Measurements from ENCODE around the gene MAML2.
"Not testable (repeated sequence)": the region's sequence is repeated elsewhere in the genome, so short reads cannot be mapped to it uniquely, and the experiment has no call there.

Gene MAML2

DNA sequence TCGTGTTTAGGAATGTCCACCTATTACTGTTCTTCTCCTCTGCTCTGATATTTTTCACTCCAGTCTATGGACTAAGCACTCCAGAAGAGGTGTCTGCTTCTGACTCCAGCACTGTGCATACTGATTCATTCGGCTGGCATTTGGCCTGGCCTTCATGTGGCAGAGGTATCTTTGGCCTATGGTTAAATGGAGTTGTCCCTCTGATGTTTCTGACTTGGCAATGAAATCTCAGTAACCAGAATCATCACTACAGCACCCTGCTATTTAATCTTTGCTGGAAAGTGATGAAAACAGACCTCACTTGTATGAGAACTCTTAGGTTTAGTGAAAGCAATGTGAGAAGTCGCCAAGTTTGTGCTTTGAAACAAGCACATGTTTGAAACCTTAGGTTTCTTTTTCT lies 155.2 kb downstream of the MAML2 start:
- FAIRE-seq (no peak), DNase-seq (ENCODE audit: insufficient read length, low spot score) (no peak)
- TF ChIP-seq, protein P1, sequence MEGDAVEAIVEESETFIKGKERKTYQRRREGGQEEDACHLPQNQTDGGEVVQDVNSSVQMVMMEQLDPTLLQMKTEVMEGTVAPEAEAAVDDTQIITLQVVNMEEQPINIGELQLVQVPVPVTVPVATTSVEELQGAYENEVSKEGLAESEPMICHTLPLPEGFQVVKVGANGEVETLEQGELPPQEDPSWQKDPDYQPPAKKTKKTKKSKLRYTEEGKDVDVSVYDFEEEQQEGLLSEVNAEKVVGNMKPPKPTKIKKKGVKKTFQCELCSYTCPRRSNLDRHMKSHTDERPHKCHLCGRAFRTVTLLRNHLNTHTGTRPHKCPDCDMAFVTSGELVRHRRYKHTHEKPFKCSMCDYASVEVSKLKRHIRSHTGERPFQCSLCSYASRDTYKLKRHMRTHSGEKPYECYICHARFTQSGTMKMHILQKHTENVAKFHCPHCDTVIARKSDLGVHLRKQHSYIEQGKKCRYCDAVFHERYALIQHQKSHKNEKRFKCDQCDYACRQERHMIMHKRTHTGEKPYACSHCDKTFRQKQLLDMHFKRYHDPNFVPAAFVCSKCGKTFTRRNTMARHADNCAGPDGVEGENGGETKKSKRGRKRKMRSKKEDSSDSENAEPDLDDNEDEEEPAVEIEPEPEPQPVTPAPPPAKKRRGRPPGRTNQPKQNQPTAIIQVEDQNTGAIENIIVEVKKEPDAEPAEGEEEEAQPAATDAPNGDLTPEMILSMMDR (IDR thresholded peaks at IDR 0.05; ENCODE audit: insufficient read depth, missing control alignments): no peak

DNA sequence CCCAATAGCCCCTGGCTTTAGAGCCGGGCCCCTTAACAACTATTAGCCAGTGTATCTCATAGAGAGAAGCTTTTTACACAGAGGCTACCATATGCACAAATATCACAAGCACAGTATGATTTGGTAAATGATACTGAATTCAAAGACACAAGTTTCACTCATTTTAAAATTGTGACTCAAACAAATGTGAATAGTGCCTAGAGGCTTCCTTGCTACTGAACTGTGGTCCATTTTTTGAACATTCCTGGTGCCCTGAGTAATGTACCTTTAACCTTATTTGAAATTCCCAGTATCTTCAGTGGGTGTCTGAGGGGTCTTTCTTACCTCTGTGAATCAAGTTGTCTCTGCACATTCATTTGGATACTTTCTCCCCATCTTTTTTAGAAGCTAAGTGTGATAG lies 156.2 kb downstream of the MAML2 start:
- TF ChIP-seq, protein P1 (IDR thresholded peaks at IDR 0.05; ENCODE audit: insufficient read depth, missing control alignments): no peak
- no peak for DNase-seq (ENCODE audit: insufficient read length, low spot score)
- no peak for FAIRE-seq

DNA sequence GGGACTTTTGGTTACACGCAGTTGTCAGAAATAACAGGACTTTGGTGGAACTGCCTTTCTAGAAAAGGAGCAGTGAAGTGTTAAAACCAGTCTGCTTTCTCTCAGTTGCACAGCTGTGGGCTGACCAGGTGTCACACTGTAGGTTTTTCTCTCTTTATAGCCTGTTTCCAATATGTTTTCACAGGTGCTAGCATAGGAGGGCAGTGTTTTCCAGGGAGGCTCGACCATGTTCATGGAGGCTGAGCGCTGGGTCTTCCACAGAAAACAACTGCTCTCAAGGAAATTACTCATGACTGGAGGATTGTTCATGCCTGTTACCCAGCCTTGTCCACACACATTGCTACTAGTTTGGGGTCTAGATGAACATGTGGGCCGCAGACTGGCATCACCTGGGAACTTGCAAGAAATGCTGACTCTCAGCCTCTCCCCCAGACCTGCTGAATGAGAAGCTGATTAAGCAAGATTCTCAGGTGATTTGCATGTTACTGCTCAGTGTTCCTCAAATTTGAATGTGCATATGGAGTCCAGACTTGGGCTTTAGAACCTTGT lies 157.7 kb downstream of the MAML2 start:
- TF ChIP-seq, protein P1 (IDR thresholded peaks at IDR 0.05; ENCODE audit: insufficient read depth, missing control alignments): no peak
- DNase-seq (ENCODE audit: insufficient read length, low spot score): no peak
- FAIRE-seq: no peak

DNA sequence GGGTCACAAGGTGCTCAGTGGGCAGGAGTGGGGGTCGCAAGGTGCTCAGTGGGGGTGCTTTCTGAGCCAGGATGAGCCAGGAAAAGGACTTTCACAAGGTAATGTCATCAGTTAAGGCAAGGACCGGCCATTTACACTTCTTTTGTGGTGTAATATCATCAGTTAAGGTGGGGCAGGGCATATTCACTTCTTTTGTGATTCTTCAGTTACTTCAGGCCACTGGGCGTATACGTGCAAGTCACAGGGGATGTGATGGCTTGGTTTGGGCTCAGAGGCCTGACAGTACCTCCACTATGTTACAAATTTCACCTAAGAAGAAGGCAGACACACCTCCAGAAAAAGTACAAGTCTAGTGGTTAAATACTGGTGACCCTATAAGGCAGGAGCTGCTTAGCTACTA lies 162.1 kb downstream of the MAML2 start:
- FAIRE-seq; DNase-seq (ENCODE audit: insufficient read length, low spot score): not testable (repeated sequence)

DNA sequence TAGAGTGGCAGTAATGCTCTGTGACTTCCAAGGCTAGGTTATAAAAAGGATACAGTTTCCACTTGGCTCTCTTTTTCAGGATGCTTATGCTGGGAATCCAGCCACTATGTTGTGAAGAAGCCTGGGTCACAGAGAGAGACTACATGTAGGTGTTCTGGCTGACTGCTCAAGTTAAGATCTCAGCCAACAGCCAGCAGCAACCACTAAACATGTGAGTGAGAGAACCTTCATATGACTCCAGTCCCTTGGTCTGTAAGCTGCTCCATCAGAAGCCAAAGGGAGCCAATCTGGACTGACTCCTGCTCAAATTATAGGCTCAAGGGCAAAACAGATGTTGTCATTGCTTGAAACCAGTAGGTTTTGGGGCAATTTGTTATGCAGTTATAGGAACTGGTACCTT lies 162.7 kb downstream of the MAML2 start:
- TF ChIP-seq, protein P1 (IDR thresholded peaks at IDR 0.05; ENCODE audit: insufficient read depth, missing control alignments): no peak
- no peak for FAIRE-seq
- no peak for DNase-seq (ENCODE audit: insufficient read length, low spot score)

DNA sequence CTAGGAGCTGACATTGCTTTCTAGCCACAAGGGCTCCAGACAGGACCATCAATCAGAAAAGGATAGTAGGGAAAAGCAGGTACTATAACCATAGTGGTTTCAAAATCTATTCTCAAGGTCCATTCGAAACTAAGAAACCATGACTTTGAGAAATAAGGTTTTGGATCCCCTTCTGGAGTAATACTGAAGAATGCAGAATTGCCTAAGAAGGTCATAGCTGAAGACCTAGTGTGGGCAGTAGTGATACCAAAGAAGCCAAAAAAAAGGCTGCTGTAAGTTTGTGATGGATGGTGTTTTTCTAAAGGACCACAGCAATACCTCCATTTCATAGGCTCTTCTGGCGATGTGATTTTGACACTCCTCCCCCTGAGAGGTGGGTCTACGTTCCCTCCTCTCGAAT lies 163.1 kb downstream of the MAML2 start:
- TF ChIP-seq, protein P1 (IDR thresholded peaks at IDR 0.05; ENCODE audit: insufficient read depth, missing control alignments): no peak
- FAIRE-seq (no peak), DNase-seq (ENCODE audit: insufficient read length, low spot score) (no peak)

DNA sequence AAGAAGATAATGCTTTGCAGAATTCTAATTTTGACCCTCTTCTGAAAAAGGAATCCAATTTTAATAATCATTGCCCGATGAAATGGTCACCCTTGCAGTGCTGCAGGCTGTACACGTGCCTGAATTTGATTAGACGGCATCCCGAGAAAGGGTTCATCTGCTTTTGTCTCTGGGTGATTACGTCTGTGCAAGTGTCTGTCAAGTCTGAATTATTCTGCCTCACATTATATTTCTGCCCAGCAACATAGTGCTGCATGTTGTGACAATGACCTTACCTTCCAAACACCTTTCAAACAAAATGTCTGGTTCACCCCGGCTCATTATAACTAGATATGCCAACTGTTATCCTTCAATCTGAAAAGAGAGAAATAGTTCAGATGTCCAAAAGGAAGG lies 164.1 kb downstream of the MAML2 start:
- FAIRE-seq (no peak), DNase-seq (ENCODE audit: insufficient read length, low spot score) (no peak)
- TF ChIP-seq, protein P1 (IDR thresholded peaks at IDR 0.05; ENCODE audit: insufficient read depth, missing control alignments): no peak
